ENCODE data around the gene NLRC5.
"Not testable (repeated sequence)": the region's sequence is repeated elsewhere in the genome, so short reads cannot be mapped to it uniquely, and the experiment has no call there.

The NLRC5 gene

GRCh38 chr16:56985962-56986360 lies 3.4 kb upstream of the NLRC5 start:
- peak overlapping the region; percentile 68 for H3K27ac ChIP-seq
- no peak for TF ChIP-seq CTCF (conservative IDR thresholded peaks at IDR 0.05; ENCODE audit: low read depth)
- DNase-seq (ENCODE audit: low spot score): no peak
- CTCF ChIA-PET: no interaction called here
- POLR2A ChIA-PET (ENCODE audit: low non-redundant PET): no interaction called here

- ChIA-PET POLR2A (ENCODE audit: low non-redundant PET) (no interaction called here), CTCF (no interaction called here)
- TF ChIP-seq CTCF (conservative IDR thresholded peaks at IDR 0.05; ENCODE audit: low read depth): no peak
- DNase-seq (ENCODE audit: low spot score): no peak
- peak overlapping the region; percentile 68 for H3K27ac ChIP-seq
Observed at GRCh38 chr16:56986361-56986760, 3.0 kb upstream of the NLRC5 start.

GRCh38 chr16:56986908-56987307 lies 2.4 kb upstream of the NLRC5 start:
- POLR2A ChIA-PET (ENCODE audit: low non-redundant PET); DNase-seq (ENCODE audit: low spot score): not testable (repeated sequence)
- CTCF ChIA-PET: interaction anchor here (0.7 kb wide), 1 partner anchor 141 kb away, joined by 4 read pairs; no protein-coding TSS in a partner anchor
- H3K27ac ChIP-seq: peak overlapping the region; percentile 68

- TF ChIP-seq CTCF (conservative IDR thresholded peaks at IDR 0.05; ENCODE audit: low read depth): no peak
- DNase-seq (ENCODE audit: low spot score): no peak
- POLR2A ChIA-PET (ENCODE audit: low non-redundant PET): no interaction called here
- H3K27ac ChIP-seq: no peak overlapping the region; the same call in 1 of the 2 replicates
- CTCF ChIA-PET: interaction anchor here (0.5 kb wide), 1 partner anchor 15 kb away, joined by 4 read pairs; no protein-coding TSS in a partner anchor
Observed at GRCh38 chr16:56987692-56988091, 1.7 kb upstream of the NLRC5 start.

GRCh38 chr16:56988161-56988947 lies 1.0 kb upstream of the NLRC5 start:
- ChIA-PET CTCF (interaction anchor here (0.5 to 0.6 kb wide), 2 partner anchors 15 to 41 kb away, joined by 3 to 4 read pairs; no protein-coding TSS in a partner anchor), POLR2A (ENCODE audit: low non-redundant PET) (interaction anchor here (0.6 to 1.1 kb wide), 2 partner anchors 50 to 184 kb away, joined by 3 read pairs; no protein-coding TSS in a partner anchor)
- H3K27ac ChIP-seq: peak overlapping the region; percentile 74
- no peak for DNase-seq (ENCODE audit: low spot score)
- no peak for TF ChIP-seq CTCF (conservative IDR thresholded peaks at IDR 0.05; ENCODE audit: low read depth)

GRCh38 chr16:56989988-56990387 lies 631 bp downstream of the NLRC5 start:
- ChIA-PET CTCF (no interaction called here), POLR2A (ENCODE audit: low non-redundant PET) (interaction anchor here (1.2 kb wide), 1 partner anchor 20 kb away, joined by 3 read pairs; no protein-coding TSS in a partner anchor)
- H3K27ac ChIP-seq: peak overlapping the region; percentile 74
- no peak for DNase-seq (ENCODE audit: low spot score)
- no peak for TF ChIP-seq CTCF (conservative IDR thresholded peaks at IDR 0.05; ENCODE audit: low read depth)
